Transverse colon (tissue), 4 donors: Measurements from ENCODE around the gene SLC11A2. TPM values are rescaled to one million over a fixed set of nuclear protein-coding genes. Genes with fewer than 3 reads are reported as not detected.

Experiments used
- DNase-seq: peaks from one replicate; pipeline ENCODE4 v3.0.0-alpha.2; 2019
- H3K27ac ChIP-seq, 4 donors: fragments of 200-600 bp; sonication (generic); 2 replicates each; pipeline ENCODE4 v1.5.1; 2016 to 2018; ENCODE audit warnings: inconsistent platforms in 4 of 4
- H3K27me3 ChIP-seq: fragments of 200-600 bp; sonication (generic); 2 replicates; pipeline ENCODE4 v1.5.1; 2017; ENCODE audit warnings: inconsistent platforms
- H3K36me3 ChIP-seq, 4 donors: fragments of 200-600 bp; sonication (generic); 2 replicates each; pipeline ENCODE4 v1.5.1; 2017 to 2019; ENCODE audit warnings: inconsistent platforms in 4 of 4
- H3K4me1 ChIP-seq, 4 donors: fragments of 200-600 bp; sonication (generic); 2 replicates each; pipeline ENCODE4 v1.5.1; 2017 to 2020; ENCODE audit warnings: inconsistent platforms in 4 of 4
- H3K4me3 ChIP-seq, 4 donors: fragments of 200-600 bp; sonication (generic); 1 replicate in 1 of 4; 2 replicates in 3 of 4; pipeline versions ENCODE4 v1.5.1 to v1.6.1; 2017 to 2019; ENCODE audit warnings: inconsistent platforms in 4 of 4
- H3K9me3 ChIP-seq, 2 donors: fragments of 200-600 bp; sonication (generic); 2 replicates each; pipeline ENCODE4 v1.5.1; 2017 to 2019; ENCODE audit warnings: inconsistent platforms in 2 of 2
- CTCF ChIP-seq, 5 experiments: fragments of 200-600 bp in 3 of 5; fragments of 450-650 bp in 2 of 5; sonication (generic) in 3 of 5; IDR thresholded peaks; 1 replicate in 2 of 5; 2 replicates in 3 of 5; pipeline ENCODE4 v1.5.1; 2016 to 2017; ENCODE audit warnings: antibody characterized with exemption in 5 of 5, inconsistent platforms in 3 of 5, mild to moderate bottlenecking in 2 of 5, moderate library complexity in 1 of 5
- EP300 ChIP-seq: sonication (generic); formaldehyde crosslinking; IDR thresholded peaks from one replicate; pipeline ENCODE4 v1.6.1; 2017; ENCODE audit warnings: antibody characterized with exemption, low read depth
- POLR2A ChIP-seq: fragments of 450-650 bp; IDR thresholded peaks from one replicate; pipeline ENCODE4 v1.6.1; 2016; ENCODE audit warnings: antibody characterized with exemption, mild to moderate bottlenecking, moderate library complexity
- POLR2AphosphoS5 ChIP-seq, 3 donors: sonication (generic); formaldehyde crosslinking; IDR thresholded peaks; one replicate each; pipeline ENCODE4 v1.6.1; 2016; ENCODE audit warnings: antibody characterized with exemption in 3 of 3
- WGBS, 2 donors: methylation state at CpG; one replicate each; pipeline ENCODE4 v1.1.5; 2018; ENCODE audit warnings: low coverage in 1 of 2; 5-methylcytosine and 5-hydroxymethylcytosine counted together
- in situ Hi-C, 4 donors: fragments of 200-750 bp; cut with MboI; loops; one replicate each; pipeline versions ENCODE4 v1.15.0 to v1.15.1; 2017; ENCODE audit warnings: low sequenced_read_pairs in 3 of 4, low pct_ligation_motif_present in 1 of 4, low pct_unique_long_range_greater_than_20kb in 1 of 4
- intact Hi-C: fragments of 100-400 bp; cut with DNase I; formaldehyde crosslinking; loops from one replicate; pipeline ENCODE4 v1.15.1; 2023; ENCODE audit warnings: low total_unique reads
- total RNA-seq, 4 donors: library from RNA; depleted of rRNA; stranded (reverse); fragments of >200 nt; gene quantifications; one replicate each; pipeline ENCODE4 v1.1.0, GENCODE V29; 2016

Gene SLC11A2
- 10 to 100 TPM in 3 of 4 donors, 1 to 10 TPM in 1; 9.7 to 48.7 (median 42.5) TPM for total RNA-seq

DNA sequence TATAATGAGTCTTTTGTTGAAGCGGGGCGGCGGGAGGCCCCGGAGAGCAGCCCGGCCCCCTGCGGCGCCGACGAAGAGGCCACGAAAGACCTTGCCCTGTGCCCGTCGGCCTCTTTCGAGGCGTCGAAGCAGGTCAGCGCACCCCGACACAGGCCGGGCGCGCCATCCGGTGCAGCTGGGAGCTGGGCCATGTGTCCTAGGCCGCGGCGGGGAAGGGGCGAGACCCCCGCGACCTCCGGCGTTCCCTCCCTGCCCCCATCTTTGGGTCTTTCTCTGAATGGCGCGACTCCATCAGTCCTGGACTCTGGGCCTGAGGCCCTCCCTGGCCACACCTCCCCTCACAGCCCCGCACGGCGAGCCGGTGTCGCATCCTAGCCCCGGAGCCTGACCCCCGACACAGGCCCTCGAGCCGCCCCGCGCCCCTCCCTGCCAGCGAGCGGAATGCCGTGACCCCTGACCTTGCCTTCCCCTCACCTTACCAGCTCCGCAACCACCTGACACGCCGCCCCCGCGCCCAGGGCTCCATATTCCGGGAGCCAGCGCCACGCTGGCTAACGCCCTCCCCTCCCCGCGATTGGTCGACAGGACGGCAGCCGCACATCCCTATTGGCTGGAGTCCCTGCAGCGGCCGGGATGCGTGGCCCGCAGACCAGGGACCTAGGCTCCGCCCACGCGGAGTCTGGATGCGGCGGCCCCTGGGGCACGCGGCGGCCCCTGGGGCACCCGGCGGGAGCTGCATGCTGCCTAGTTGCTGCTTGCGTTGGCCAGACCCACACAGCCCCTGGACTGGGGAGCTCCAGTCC is at the start of gene SLC11A2:
SLC11A2 (minus strand) TSS at position 549 of the 803 bp plus-strand sequence. CDS start 15,656 bp downstream, outside the sequence.
- Histone ChIP-seq H3K36me3 (no peaks in the 10 kb centered on the region), H3K4me3 (peak within 1 kb of the TSS; percentile 64 to 95 (median 82)), H3K4me1 (peaks cover 3 to 51% (median 27%) of the 10 kb centered on the region in 4 donors), H3K27me3 (no peaks in the 10 kb centered on the region), H3K27ac (peak within 1 kb of the TSS; percentile 92 to 97 (median 94)), H3K9me3 (no peaks in the 10 kb centered on the region)
- WGBS, 2 donors = 0% methylated on average over 18 of the region's 74 CpGs; no CpG with 5 or more reads in 1 of the 2 donors
- intact Hi-C loops (no loop called here), in situ Hi-C loops (no loop called here)
- DNase-seq = peak; percentile 96
- no peak for TF ChIP-seq EP300
- TF ChIP-seq POLR2A = peak; percentile 77
- peak in 4 of 5 experiments; percentile 10 to 39 (median 18) for TF ChIP-seq CTCF (IDR thresholded peaks at IDR 0.05)
- TF ChIP-seq POLR2AphosphoS5 (IDR thresholded peaks at IDR 0.05) = peak; percentile 81 to 85 (median 84)

GRCh38 chr12:51075390-51075789 is 49.2 kb upstream of the SLC11A2 start:
- Histone ChIP-seq H3K27ac (no peak overlapping the region), H3K4me3 (no peak overlapping the region), H3K9me3 (no peaks in the 10 kb centered on the region), H3K27me3 (no peaks in the 10 kb centered on the region), H3K36me3 (peaks cover 0 to 19% (median 6%) of the 10 kb centered on the region in 4 donors), H3K4me1 (peaks cover 0 to 14% (median 6%) of the 10 kb centered on the region in 4 donors)
- TF ChIP-seq EP300 = no peak
- no peak for TF ChIP-seq POLR2A
- TF ChIP-seq CTCF (IDR thresholded peaks at IDR 0.05) = no peak
- TF ChIP-seq POLR2AphosphoS5 (IDR thresholded peaks at IDR 0.05) = no peak
- WGBS, 2 donors = 96% methylated on average over 5 of the region's 5 CpGs; no CpG with 5 or more reads in 1 of the 2 donors
- in situ Hi-C loops (no loop called here), intact Hi-C loops (no loop called here)
- no peak for DNase-seq

DNA sequence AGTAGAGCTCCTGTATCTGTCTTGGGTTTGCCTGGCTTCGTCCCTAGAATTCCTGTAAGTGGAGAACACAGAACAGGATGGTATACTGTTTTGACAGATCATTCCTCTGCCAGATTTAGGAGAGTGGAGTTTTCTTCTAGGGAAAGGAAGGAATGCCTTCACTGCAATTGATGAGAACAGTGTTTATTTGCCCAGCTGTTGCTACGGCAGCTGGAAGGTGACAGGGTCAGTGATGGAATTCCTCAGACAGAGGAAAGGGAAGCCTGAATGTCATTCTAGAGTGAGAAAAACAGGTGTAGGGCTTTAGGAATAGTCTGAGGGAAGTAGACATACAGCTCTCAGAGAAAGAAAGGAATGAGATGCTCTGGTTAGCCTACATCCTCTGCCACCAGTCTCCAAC is 45.5 kb upstream of the SLC11A2 start:
- in situ Hi-C loops = loop anchor here in 2 of 4 donors (25.0 kb wide), 1 partner anchor 266 kb away; the partner anchor contains the start of gene CELA1 (in 2 of the 2)
- WGBS, 2 donors = 75 to 80% methylated on average over 1 to 2 of the region's 2 CpGs

More for the DNA sequence above, 45.5 kb upstream of the SLC11A2 start:
- no peak overlapping the region for H3K4me3 ChIP-seq
- H3K36me3 ChIP-seq = peaks cover 0 to 29% (median 13%) of the 10 kb centered on the region in 4 donors
- H3K9me3 ChIP-seq = no peaks in the 10 kb centered on the region
- TF ChIP-seq POLR2A (no peak), CTCF (IDR thresholded peaks at IDR 0.05) (no peak), EP300 (no peak), POLR2AphosphoS5 (IDR thresholded peaks at IDR 0.05) (no peak)
- no peak overlapping the region for H3K27ac ChIP-seq
- intact Hi-C loops = no loop called here
- DNase-seq = no peak
- peaks cover 0 to 5% (median 0%) of the 10 kb centered on the region in 4 donors for H3K4me1 ChIP-seq
- H3K27me3 ChIP-seq = no peaks in the 10 kb centered on the region
